ENCODE data around the gene ZWILCH. TPM values are rescaled to one million over a fixed set of nuclear protein-coding genes. Genes with fewer than 3 reads are reported as not detected.

The ZWILCH gene
- total RNA-seq, 4 donors from 2014 or later, result 4.7 to 8.9 (median 5.1) TPM

GRCh38 chr15:66593219-66593780 is 88.2 kb downstream of the ZWILCH start:
- no peak for TF ChIP-seq CTCF (IDR thresholded peaks at IDR 0.05)
- no peak for TF ChIP-seq POLR2A (IDR thresholded peaks at IDR 0.05)
- no peak for TF ChIP-seq EP300 (IDR thresholded peaks at IDR 0.05)
- TF ChIP-seq POLR2AphosphoS5 (IDR thresholded peaks at IDR 0.05), result no peak
- H3K4me3 ChIP-seq, result no peak overlapping the region
- H3K27me3 ChIP-seq, result no peaks in the 10 kb centered on the region
- no peak overlapping the region for H3K27ac ChIP-seq
- no peaks in the 10 kb centered on the region for H3K36me3 ChIP-seq
- H3K4me1 ChIP-seq, result no peaks in the 10 kb centered on the region
- no peak for DNase-seq (ENCODE audit: low spot score in 2 of 2)
- WGBS, result 73% methylated on average over 3 of the region's 3 CpGs
- no peaks in the 10 kb centered on the region for H3K9me3 ChIP-seq

GRCh38 chr15:66594344-66594743 is 89.2 kb downstream of the ZWILCH start:
- TF ChIP-seq POLR2AphosphoS5 (IDR thresholded peaks at IDR 0.05) (no peak), EP300 (IDR thresholded peaks at IDR 0.05) (no peak), CTCF (IDR thresholded peaks at IDR 0.05) (no peak), POLR2A (IDR thresholded peaks at IDR 0.05) (no peak)
- WGBS, result 82% methylated on average over 3 of the region's 10 CpGs
- Histone ChIP-seq H3K36me3 (no peaks in the 10 kb centered on the region), H3K4me3 (no peak overlapping the region), H3K27ac (no peak overlapping the region), H3K27me3 (no peaks in the 10 kb centered on the region), H3K4me1 (no peaks in the 10 kb centered on the region), H3K9me3 (no peaks in the 10 kb centered on the region)
- DNase-seq (ENCODE audit: low spot score in 2 of 2), result no peak

GRCh38 chr15:66594836-66595235 is 89.7 kb downstream of the ZWILCH start:
- Histone ChIP-seq H3K27ac (no peak overlapping the region), H3K36me3 (no peaks in the 10 kb centered on the region), H3K4me3 (no peak overlapping the region), H3K4me1 (no peaks in the 10 kb centered on the region), H3K9me3 (no peaks in the 10 kb centered on the region), H3K27me3 (no peaks in the 10 kb centered on the region)
- TF ChIP-seq CTCF (IDR thresholded peaks at IDR 0.05) (no peak), POLR2A (IDR thresholded peaks at IDR 0.05) (no peak), POLR2AphosphoS5 (IDR thresholded peaks at IDR 0.05) (no peak), EP300 (IDR thresholded peaks at IDR 0.05) (no peak)
- WGBS, result 75% methylated on average over 5 of the region's 5 CpGs
- DNase-seq (ENCODE audit: low spot score in 2 of 2), result no peak

- no peaks in the 10 kb centered on the region for H3K4me1 ChIP-seq
- H3K4me3 ChIP-seq, result no peak overlapping the region
- H3K27me3 ChIP-seq, result no peaks in the 10 kb centered on the region
- H3K9me3 ChIP-seq, result no peaks in the 10 kb centered on the region
- no peak for TF ChIP-seq POLR2AphosphoS5 (IDR thresholded peaks at IDR 0.05)
- TF ChIP-seq POLR2A (IDR thresholded peaks at IDR 0.05), result no peak
- no peak for TF ChIP-seq EP300 (IDR thresholded peaks at IDR 0.05)
- no peak for TF ChIP-seq CTCF (IDR thresholded peaks at IDR 0.05)
- no peak for DNase-seq (ENCODE audit: low spot score in 2 of 2)
- no peaks in the 10 kb centered on the region for H3K36me3 ChIP-seq
- no peak overlapping the region for H3K27ac ChIP-seq
Measured at GRCh38 chr15:66595332-66595731, 90.2 kb downstream of the ZWILCH start.

- TF ChIP-seq POLR2A (IDR thresholded peaks at IDR 0.05) (no peak), CTCF (IDR thresholded peaks at IDR 0.05) (no peak), POLR2AphosphoS5 (IDR thresholded peaks at IDR 0.05) (no peak), EP300 (IDR thresholded peaks at IDR 0.05) (no peak)
- Histone ChIP-seq H3K36me3 (no peaks in the 10 kb centered on the region), H3K4me1 (no peaks in the 10 kb centered on the region), H3K4me3 (no peak overlapping the region), H3K9me3 (no peaks in the 10 kb centered on the region), H3K27me3 (no peaks in the 10 kb centered on the region), H3K27ac (no peak overlapping the region)
- 67% methylated on average over 8 of the region's 8 CpGs for WGBS
- no peak for DNase-seq (ENCODE audit: low spot score in 2 of 2)
Measured at GRCh38 chr15:66595931-66596545, 90.9 kb downstream of the ZWILCH start.
